NCI-H2107 (cell line): ENCODE data around the gene RNF26.

Experiments
- DNase-seq: peaks from one replicate; lab custom pipeline; 2025; lab: John Stamatoyannopoulos, UW

Gene RNF26

DNA sequence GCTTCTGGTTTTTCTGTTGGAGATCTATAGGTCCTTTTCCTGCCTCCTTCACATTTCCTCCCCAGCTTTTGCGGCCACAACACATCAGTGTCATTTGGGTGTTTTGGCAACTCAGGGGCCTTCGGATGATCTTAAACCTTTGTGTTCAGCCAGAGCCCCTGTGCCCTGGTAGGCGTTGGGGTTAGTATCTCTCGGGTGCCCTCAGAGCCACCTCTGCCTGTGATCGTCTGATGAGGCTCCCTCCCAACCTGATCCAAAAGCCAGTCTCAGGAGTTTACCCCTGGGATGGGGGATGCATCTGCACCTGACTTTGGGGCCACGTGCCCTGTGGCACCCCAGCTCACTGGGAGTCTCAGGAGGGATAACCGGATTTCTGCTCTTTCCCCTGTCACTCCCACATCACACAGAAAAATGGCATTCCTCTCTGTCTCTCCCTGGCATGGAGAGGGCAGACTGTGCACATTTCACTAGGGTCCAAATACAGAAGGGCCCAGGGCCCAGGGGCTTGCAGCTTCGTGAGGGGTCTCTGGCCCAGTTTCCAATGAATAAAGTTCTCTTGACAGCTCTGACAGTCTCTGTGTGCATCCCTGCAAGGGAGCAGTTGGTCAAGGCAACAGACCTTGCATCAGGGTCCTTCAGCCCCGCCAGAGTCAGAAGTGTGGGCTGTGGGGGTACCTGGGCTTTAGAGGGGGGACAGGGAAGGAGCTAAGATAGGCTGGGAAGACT lies 2.6 kb downstream of the RNF26 start:
- DNase-seq, result no peak

GRCh38 chr11:119337581-119338317 lies 3.4 kb downstream of the RNF26 start:
- DNase-seq, result no peak

DNA sequence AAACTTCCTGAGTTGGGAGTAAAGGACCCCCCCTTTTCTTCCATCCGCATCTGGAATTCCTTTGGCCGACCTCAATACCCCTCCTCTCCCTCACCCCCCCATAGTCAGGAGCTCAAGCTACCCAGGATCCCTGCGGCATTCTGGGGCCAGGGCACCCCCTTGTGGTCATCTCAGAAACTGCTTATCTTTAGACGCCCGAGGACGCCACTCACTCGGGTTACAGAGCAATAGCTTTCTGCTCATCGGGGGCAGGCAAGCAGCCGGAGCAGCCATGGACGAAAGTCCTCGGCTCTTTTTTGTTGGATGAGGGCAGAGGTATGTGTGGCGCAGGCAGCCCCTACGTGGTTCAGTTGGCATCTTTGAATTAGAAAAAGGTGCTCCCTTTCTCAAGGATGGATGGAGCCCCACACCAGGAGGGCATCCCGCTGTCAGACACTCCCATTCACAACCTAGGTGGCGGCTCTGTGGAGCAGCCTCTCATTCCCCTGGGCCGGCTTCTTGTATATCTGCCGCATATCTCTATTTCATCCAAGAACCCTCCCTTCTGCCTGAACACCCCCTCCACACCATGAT lies 4.1 kb downstream of the RNF26 start:
- DNase-seq, result peak; percentile 58

DNA sequence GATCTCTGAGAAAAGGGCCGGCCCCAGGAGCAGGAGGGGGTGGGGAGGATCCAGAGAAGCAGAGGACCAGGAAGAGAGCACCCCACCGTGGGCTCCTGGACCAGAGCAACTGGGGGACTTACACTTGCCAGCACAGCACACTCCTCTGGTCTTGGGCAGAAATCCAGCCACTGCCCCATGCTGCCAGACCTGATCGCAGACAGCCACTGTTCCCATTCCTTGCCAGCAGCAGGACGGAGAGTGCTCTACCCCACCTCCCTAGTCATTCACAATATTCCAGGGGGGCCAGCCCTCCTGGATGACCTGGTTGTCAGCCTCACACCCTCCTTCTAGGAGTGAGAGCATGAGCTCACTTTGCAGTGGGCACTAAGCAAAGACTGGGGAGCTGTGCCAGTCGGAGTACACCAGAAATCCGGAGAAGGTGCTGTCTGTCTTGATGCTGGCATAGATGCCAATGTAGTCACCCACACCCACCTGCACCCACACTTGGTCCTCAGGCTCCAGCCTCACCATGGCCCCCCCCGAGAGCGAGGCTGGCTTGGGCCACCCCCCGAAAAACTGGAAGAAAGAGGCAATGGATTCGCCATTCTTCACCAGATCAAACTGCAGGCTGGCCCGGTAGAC lies 4.8 kb downstream of the RNF26 start:
- no peak for DNase-seq

DNA sequence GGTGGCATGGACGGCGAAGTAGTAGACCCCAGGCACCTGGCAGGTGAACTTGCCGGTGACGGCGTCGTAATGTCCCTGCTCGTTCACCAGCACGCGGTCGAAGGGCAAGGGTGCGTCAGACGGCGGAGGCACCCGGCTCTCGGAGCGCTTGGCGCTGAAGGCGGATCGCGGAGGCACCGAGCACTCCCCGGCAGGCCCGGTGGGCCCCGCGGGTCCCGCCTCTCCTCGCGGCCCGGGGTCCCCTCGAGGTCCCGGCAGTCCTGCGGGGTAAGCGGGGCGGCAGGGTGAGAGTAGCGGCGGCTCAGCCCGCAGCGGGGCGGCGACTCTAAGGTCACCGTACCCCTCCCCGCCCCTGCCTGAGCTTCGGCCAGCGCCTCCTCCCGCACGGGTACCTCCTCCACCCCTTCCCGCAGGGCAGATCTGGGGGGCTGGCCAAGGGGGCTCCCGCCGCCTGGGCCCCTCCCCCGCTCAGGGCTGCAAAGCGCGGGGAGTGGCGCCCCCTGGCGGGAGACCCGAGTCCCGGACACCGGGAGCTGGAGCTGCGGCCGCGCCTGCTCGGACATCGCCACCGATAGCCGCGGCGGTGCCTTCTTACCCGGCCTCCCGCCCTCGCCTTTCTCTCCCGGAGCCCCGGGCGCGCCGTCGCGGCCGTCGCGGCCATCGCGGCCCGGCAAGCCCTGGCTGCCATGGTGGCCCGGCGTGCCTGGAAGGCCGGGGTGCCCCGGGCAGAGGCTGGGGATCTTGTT lies 5.4 kb downstream of the RNF26 start:
- no peak for DNase-seq

DNA sequence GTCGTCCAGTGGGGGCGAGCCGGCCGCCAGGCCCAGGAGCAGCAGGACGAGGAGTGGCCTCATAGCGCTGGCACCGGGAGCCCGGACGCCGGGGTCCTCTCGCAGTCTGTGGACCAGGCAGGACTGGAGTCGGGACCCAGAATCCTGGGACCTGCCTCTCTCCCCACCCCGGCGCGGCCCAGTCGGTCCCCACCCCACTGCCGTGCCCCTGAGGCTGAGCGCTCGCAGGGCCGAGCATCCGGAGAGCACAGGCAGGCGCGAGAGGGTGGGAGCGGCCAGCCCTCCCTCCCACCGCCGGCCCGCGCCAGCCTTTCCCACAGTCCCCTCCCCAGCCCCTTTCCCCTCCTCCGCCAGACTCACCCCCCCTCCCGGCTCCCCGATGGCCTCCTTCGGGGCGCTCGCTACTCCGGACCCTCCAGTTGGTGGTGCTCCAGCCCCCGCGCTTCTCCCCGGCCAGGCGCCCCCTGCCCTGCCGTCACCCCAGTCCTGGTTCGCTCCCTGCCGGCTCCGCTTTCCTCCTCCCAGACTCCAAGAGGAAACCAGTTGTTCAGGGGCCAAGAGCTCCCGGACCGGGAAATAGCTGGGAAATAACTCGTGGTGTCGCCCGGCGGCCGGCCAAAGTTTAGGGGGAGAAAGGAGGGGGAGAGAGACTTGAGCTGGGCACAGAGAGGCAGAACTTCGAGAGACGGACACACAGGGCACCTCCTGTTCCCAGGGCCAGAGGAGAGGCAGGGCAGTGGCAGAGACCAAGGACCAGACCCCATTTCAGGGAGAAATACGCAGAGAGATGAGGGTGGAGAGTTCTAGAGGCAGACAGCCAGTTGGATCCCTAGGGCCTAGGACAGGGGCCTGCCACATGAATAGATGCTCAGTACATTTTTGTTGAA lies 6.3 kb downstream of the RNF26 start, which contains the start of gene C1QTNF5:
C1QTNF5 (minus strand) TSS at position 549 of the 887 bp plus-strand sequence; CDS start at position 63, 486 bp downstream.
- DNase-seq, result no peak

DNA sequence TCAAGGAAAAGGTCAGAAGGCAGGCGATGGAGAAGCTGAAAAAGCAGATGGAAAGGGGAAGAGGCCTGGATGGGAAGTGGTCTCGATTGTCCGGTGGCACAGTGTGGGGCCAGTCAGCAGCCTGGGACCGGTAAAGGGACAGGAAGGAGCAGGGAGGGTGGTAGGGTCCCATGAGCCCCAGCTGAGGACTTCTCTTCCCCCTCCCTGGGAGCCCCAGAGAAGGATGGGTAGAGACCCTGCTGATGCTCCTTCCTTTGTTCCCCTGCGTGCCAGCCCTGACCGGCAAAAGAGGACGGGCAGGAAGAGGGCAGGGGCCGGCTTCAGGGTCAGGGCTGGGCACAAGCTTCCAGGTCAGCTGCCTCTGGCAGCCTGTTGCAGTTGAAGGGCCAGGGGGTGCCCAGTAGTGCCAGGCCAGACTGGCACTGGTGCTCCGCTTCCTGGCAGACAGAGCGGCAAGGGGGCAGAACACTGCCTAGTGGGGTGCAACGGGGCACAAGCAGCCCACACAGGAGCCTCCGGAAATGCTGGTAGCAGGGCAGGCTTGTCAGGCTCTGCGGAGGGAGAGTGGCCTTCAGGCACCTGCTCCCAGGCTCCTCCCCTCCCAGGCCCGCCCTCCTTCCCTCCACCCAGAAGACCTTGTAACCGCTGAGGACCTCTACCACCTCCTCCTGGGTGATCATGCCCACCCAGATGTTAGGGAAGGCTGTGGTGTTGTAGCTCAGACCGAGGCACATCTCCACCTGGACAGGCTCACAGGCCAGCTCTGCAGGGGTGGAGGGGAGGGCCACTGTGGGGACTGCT lies 7.1 kb downstream of the RNF26 start:
- DNase-seq, result no peak

- DNase-seq, result no peak
Observed at GRCh38 chr11:119342023-119342300, 7.6 kb downstream of the RNF26 start.

GRCh38 chr11:119342362-119343130 lies 8.2 kb downstream of the RNF26 start:
- DNase-seq, result no peak

DNA sequence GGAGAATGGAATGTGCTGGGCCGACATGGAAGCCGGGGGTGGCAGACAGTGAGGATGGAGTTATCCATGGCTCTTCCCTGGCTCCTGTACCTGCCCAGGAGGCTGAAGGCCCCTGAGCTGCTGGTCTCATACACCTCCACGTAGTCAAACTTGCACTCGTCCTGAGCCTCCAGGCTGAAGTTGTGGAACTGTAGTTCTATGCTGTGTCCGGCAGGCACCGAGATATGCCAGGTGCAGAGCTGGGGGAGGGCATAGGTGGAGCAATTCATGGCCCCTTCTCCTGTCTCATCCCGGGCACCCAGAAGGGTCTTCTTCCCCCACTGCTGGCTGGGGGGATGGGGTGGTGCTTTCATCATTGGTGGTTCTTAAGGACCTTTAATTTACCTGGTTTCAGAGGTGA lies 9.4 kb downstream of the RNF26 start:
- DNase-seq, result no peak

- DNase-seq, result no peak
Observed at GRCh38 chr11:119344291-119345010, 10.1 kb downstream of the RNF26 start.

DNA sequence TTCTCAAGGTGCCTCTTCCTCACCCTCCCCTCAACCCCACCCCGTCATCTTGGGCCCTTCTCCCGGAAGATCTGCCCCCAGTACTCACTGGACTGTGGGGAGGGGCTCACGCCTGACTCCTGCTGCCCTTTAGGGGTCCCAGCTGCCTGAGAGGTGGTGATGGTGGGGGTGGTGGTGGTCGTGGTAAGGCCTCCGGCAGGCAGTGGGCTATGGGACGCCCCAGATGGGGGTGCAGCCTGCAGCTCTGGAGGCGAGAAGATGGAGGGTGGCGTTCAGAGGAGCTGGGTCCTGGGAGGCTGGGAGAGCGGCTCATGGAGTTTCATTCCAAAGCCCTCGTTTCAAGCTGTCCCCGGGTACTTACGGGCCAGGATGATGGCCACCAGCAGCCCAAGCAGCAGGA lies 11.4 kb downstream of the RNF26 start:
- no peak for DNase-seq

DNA sequence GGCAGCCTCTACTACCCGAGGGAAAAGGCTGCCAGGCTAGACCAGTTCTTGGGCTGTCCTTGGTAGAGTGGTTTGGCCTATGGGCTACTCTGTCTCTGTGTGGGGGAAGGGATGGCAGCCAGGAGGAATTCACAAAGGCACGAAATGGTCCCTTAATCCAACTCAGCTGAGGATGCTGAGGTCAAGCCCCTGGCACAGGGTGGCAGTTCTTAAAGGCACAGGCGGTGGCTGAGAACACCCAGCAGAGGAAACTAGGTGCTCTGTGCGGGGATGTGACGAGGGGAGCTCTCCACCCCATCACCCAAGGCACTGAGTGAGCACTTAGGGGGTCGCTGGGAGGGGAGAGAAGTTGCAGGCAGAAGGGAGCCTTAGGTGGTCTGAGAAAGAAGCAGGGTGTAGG lies 12.3 kb downstream of the RNF26 start, which contains the start of gene MFRP:
MFRP (minus strand) TSS at position 101 of the 400 bp plus-strand sequence. CDS start 192 bp downstream, outside the sequence.
- no peak for DNase-seq

- no peak for DNase-seq
Observed at GRCh38 chr11:119347242-119347641, 12.9 kb downstream of the RNF26 start.

DNA sequence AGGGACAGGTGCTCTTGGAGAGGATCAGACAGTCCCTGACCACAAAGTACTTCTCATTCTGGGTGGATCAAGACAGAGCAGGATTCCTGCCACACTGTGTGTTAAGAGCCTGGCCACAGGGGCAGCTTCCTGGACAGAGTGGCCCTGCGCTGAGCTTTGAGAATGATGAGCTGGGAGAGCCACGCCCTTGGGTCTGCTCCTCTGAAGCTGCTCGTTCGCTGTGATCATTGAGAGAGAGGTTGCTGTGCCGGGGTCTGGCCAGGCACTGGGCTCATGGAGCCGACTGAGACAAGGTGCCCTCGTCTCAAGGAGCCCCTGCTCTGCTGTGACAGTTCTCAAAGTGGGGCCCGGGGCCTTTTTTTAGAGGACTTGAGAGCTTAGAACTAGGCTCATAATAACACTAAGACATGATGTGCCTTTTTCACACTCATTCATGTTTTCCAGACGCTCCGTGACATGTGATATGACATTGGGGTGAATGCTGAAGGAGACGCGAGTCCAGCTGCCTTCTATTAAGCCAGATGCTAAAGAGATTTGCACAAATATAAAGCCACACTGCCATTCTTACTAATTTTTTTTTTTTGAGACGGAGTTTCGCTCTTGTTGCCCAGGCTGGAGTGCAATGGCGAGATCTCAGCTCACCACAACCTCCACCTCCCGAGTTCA lies 13.7 kb downstream of the RNF26 start:
- no peak for DNase-seq

DNA sequence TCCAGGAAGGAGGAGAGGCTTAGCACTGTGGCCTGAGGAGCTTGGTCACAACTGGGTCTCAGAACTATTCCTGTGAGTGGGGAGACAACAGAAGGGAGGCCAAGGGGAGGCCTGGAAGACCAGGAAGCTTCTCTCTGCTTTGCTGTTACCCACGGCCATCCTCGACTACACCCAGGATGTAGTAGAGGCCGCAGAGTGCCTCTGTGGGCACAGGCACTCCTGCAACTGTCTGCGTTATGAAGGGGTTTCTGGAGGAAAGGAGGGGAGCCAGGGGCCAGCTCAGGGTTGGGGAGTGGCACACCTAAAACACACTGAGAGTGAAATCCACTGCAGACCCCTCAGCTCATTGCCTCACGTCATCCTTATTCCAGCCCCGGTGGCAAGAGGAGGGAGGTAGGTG lies 16.0 kb downstream of the RNF26 start:
- DNase-seq, result no peak

DNA sequence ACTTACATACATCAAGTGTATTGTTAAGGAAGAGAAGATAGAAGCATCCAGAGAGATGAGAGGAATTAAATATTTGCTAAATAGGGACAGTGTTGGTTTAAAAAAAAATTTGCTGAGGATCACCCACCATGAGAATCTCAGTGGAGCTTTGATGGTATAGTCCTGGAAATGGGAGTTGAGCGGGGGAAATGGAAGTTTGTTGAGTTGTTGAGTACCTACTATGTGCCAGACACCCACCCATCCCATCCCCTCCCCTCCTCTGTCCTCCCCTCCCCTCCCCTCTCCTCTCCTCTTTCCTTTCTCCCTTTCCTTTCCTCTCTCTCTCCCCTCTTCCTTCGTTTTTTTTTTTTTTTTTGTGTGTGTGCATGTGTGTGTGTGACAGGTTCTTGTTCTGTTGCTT lies 16.9 kb downstream of the RNF26 start:
- no peak for DNase-seq

- no peak for DNase-seq
Observed at GRCh38 chr11:119352857-119353260, 18.5 kb downstream of the RNF26 start.
